NCI-H128 (cell line): ENCODE measurements around the gene DNAJC6.

ENCODE experiments used
- DNase-seq: peaks from one replicate; lab custom pipeline; 2025; ENCODE audit not compliant: unreplicated experiment; lab: John Stamatoyannopoulos, UW

The DNAJC6 gene

DNA sequence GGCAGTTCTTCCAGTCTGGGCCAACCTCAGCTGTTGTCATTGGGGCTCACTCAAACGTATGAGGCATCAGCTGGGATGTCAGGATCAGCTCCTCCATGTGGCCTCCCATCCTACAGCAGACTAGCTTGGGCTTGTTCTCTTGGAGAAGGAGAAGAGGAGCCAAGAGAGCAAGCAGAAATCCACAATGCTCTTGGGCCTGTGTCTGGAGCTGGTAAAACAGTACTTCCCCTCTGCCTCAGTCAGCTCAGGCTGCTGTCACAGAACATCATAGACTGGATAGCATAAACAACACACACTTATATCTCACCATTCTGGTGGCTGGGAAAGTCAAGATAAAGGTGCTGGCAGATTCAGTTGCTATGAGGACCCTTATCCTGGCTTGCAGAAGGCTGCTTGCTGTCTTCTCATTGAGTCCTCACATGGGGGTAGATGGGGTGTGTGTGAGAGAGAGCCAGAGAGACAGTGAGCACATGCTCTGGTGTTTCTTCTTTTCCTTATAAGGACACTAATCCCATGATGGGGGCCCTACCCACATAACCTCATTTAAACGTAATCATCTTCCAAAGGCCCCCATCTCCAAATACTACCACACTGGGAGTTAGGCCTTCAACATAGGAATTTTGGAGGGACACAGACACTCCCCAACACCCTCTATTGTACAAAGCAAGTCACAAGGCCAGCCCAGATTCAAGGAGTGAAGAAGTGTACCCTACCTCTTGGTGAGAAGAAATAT, 16.3 kb upstream of the DNAJC6 start:
- DNase-seq = no peak

DNA sequence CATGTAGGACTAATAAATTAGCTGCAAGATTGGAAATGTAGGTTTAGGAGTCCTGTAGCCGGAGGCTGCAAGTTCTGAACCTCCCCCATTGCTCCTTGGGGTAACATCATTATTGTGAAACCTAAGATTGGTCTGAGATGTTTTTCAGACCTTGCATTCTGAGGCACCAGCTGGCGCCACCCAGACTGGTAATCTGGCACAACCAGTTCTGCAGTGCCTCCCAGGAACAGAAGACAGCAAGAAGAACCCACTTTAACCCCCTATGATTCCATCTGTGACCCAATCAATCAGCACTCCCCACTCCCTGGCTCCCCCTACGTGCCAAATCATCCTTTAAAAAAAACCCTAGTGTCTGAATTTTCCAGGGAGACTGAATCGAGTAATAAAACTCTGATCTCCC, 11.6 kb upstream of the DNAJC6 start:
- DNase-seq = no peak

DNA sequence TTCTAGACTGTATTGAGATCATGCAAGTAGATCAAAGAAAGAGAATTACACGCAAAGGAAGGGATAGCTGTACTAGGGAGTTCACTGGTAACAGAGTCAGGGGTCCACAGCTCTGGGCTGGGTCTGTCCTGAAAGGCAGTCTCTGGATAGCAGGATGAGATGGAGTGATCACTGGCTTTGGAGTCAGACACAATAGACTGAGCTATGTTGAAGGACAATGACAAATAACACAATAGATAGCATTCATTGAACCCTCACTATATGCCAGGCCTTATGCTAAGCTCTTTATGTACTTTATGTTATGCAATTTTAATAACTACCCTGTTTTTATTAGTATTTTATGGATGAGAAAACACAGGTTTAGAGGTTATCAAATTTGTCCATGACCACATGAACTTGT, 10.0 kb upstream of the DNAJC6 start:
- DNase-seq = no peak

DNA sequence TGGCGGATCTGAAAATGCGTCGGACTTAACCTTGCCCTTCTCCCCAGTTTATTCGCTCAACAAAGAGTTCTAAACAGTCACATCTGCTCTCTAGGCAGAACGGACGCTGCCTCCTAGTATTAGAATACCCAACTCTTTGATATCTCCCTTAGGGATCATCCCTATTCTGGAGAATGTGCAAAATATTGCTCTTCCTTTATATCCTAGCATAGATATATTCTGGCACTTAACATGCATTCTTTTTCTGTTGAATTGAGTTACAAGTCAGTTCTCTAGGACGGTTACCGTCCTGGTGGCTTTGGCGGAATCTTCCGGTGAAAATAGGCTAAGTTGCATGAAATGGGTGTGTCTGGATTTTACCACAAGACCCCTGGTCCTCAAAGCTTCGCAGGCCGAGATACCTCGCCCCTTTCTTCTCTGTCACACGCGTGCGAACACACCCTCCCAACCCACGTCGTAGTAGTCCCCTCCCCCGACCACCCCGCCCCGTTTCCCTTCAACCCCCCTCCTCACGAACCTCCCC, 501 bp upstream of the DNAJC6 start:
- no peak for DNase-seq

DNA sequence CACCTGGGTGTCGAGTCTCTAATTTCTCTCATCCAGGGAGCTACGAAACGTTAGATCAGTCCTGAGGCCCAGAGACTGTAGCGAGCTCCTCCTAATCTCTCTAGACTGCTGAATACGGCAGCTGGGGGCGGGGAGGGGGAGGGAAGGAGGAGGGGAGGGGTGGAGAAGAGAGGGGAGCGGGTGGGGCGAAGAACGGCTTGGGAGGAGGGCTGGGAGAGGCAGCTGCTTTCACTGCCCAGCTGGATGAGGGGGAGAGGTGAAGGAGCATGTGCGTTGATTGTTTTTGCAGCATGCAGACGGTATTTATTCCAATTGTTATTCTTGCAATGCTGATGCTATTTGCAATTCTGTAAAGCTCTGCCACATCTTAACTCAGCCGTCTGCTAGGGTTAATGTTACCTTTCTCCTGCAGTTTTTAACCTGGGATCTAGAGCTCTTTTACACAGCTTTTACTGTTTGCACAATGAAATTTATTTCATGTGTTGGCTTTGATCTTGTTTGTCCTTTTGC, 790 bp downstream of the DNAJC6 start:
- DNase-seq = peak; percentile 57

DNA sequence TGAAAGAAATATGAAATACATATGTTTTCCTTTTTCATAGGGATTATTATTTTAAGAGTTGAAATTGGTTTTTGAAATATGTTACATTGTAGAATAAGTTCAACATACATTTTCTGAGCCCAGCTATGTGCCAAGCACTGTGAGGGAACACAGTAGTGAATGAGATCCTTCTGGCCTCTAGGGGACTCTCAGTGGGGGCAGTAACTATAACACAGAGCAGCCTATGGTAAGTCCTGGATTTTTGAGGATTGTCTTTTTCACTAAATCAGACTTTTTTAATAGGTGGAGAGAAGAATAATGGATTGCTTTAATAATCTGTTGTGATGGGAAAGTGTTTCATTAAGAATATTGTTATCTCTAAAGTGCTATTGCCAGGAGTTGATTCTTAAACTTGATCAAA, 2.4 kb downstream of the DNAJC6 start:
- no peak for DNase-seq

DNA sequence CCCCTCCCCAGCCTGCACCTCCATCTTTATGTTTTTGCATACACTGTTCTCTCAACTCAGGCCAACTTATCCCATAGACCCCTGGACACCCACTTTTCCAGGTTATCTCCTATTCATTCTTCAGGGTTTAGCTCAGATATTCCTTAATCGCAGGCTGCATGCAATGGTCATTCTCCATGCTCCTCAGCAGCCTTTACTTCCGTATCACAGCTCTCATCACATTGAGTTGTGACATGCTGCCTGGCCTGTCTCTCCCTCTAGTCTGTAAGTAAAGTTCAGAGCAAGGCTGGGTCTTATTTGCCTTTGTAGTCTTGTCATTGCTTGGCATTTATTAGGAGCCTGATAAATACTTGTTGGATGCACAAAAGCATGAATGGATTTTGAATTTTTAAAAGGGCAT, 6.9 kb downstream of the DNAJC6 start:
- DNase-seq = no peak

DNA sequence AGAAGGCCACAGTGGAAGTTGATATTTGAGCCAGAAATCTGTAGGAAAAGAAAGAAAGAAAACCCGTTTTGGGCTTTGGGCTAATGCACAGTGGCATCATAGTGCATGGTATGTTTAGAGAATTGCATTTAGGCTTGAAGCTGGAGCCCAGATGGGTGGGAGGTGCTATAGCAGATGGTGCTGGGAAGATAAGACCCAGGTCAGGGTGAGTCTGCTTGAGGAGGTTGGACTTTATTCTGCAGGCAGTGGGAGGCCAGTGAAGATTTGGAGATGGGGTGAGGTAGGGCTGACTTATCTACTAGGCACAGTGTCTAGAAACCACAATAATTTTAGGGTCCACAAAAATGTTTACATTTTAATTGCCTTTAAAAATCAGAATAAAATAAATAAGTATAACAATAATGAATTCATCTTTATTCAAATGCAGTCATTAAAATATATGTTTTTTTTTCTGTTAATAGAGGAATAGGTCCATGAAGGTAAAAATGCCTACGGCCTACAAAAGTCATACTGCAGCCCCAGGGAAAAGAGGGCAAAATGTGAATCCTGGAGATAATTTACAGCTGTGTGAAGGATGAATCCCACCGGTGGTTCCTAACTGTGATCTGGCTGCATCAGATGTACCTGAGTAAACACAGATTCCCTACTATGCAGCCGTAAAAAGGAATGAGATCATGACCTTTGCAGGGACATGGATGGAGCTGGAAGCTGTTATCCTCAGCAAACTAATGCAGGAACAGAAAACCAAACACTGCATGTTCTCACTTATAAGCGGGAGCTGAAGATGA, 8.7 kb downstream of the DNAJC6 start:
- DNase-seq = no peak

DNA sequence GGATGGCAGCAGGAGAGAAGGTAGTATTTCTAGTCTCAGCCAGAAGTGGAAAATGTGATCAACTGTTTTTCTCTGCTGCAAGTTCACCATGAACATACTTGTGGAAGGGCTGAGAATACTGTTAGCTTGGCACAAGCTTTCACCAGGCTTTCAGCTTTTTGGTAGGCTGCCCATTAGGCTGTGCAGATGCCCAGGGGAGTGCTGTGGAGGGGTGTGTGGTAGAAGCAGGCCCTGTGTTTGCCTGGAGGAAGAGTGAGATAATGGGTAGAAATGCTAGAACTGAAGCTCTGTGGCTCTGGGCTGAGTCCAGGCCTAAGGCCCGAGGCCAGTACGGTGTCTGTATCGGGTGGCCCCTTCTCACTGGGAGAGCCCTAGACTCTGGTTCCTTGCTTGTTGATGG, 9.8 kb downstream of the DNAJC6 start:
- no peak for DNase-seq

DNA sequence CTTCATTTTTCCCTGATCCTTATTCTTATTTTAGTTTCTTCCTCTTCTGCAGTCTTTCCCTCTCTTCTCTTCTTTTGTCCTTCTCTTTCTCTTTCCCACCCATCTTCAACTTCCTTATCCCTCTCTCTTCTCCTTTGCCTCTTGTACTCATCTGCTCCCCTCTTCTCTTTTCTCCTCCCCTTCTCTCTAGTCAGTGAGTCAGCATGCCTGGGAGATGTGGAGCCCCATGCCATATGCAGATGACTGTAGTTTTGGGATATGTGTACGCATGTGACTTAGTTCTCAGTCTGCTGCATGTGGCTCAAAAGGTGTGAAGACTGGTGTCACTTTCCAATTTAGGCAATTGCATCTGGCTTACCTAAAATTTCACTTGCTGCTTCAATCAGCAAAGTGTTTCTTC, 10.4 kb downstream of the DNAJC6 start:
- DNase-seq = no peak

DNA sequence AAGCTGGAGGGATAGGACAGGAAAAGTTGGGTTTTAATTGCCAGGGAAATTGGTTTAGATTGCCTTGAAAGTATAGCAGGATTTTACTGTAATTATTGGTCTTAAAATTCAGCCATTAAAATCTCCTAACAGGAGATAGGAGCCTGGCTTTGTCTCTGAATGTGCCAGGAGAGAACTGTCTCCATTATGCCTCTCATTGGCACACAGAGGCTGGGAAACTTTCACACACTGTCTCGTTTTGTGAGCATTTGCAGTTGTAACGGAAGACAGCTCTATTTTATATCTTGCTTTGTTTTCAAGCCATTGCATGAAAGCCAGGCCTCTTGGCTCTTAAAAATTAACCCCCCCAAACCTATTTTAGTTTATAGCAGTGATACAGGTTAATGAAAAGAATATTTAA, 12.5 kb downstream of the DNAJC6 start:
- DNase-seq = no peak

DNA sequence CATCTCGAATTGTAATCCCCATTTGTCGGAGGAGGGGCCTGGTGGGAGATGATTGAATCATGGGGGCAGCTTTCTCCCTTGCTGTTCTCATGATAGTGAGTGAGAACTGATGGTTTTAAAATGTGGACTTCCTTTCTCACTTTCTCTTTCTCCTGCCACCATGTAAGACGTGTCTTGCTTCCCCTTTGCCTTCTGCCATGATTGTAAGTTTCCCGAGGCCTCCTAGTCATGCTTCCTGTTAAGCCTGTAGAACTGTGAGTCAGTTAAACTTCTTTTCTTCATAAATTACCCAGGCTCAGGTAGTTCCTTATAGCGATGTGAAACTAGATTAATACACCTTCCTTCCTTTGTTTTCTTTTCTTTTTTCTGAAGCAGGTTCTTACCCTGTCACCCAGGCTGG, 13.9 kb downstream of the DNAJC6 start:
- no peak for DNase-seq

DNA sequence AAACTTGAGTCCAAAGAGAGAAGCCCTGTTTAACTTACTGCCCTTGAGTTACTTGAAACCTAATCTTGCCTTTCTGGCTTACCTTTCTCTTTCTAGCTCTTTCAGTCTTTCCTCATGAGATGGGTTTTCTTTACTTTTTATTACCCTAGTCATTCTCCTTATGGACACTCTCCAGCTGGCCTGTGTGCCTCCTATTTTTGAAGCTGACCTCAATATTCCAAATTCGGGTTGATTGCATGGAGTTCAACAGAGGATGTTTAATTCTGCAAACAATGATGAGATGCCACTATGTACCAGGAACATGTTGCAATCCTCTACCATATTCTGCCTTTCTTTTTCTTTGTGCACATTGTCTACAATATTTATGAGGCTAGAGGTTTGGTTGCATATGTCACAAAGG, 20.7 kb downstream of the DNAJC6 start:
- no peak for DNase-seq

DNA sequence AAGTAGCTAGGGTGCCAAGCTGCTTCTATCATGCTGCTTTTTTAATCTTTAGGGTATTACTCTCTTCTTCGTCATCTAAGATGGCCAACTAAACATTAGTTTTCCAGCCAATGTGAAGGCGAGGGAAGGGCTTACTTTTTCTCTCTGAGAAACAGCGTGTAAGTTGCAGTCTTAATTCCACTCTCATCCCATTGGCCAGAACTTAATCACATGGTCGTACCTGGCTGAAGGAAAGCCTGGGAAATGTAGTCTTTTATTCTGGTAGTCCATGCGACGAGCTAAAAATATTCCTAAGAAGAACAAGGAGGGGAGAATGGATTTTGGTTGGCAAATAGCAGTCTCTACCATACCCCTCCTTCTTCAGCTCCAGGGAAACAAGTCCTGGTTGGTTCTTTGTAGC, 21.5 kb downstream of the DNAJC6 start:
- DNase-seq = no peak

DNA sequence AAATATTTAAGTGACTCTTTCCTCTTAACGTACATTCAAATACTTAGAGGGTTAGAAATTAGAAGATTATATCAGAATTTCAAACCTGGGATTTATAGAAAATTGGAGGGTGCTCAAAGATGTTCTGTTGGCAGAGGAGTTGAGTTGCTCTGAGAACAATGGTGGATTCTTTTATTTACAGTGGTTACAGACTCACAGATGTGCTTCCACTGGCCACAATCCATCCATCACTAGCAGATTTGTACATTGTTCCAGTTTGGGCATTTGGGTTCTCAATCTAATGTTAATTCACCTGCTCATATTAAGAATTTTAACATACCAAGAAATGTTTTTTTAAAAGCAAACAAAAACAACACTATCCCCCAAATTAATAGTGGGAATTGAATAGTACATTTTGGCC, 23.5 kb downstream of the DNAJC6 start:
- DNase-seq = no peak

DNA sequence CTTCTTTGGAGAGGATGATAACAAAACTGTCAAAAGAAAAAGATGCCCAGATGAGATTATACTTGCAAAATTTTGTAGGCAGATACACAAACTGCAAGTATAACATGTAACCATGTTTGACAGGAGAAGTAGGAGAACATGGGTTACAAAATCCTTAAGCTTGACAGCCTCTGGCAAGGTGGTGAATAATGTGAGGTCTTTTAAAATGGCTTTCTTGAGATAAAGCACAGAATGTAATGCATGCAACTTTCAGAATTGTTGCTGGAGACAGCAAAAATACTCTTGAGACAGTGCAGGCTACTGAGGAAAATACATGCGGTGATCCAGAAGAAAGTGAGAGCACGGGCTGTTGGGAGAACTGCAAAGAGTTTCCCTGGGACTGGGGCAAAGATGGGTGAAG, 24.7 kb downstream of the DNAJC6 start:
- DNase-seq = no peak

DNA sequence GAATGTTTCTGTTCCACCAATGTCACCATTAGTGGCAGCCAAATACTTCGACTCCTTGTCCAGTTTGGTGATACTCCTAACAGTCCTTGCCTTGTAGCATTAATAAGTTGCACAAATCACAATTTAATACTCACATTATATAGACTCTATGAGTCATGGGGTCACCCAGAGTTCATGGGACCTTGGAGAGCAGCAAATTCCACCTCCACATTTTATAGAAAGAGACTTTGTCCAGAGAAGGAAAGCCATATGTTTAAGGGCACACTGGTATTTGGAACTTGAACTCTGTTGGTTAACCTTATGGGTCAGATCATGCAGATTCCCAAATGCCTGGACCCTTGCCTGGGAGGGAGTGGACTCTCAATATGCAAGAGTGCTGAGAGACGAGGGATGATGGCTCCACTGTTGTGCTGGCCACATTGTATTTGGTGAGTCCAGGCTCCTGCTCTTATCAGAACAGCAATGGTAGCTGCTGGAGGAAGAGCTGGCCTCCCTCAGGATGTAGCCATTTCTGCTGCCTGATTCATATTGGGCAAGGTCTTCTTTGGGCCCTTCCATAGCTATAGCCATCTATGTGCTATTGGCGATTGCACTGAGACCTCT, 30.6 kb downstream of the DNAJC6 start:
- no peak for DNase-seq

DNA sequence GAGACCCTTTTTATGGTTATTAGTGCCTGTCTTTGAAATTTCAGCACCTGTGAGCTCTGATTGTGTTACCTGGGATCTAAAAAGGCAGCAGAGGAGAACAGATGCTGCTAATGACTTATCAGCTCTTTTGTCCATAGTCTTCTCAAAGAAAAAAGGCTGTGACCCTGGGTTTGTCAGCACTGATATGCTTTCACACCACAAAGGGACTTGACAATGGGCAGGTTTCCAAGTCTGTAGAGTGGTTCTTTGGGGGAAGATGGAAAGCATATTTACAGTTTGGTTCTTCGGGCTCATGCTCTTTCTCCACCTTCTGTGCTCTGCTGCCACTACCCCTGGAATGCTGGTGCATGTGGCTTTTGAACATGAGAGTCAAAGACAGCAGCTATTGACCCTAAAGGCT, 32.0 kb downstream of the DNAJC6 start:
- DNase-seq = peak; percentile 76

DNA sequence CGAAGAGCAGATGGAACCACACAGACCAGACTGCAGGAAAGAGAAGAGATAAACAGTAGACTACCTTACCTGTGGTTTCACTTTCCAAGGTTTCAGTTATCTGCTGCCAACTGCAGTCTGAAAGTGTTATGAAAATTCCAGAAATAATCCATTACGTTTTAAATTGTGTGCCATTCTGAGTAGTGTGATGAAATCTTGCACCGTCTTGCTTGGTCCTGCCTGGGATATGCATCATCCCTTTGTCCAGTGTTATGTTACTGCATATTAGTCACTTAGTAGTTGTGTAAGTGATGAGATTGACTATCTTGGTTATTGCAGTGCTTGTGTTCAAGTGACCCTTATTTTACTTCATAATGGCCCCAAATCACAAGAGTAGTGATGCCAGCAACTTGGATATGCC, 33.9 kb downstream of the DNAJC6 start:
- DNase-seq = no peak

DNA sequence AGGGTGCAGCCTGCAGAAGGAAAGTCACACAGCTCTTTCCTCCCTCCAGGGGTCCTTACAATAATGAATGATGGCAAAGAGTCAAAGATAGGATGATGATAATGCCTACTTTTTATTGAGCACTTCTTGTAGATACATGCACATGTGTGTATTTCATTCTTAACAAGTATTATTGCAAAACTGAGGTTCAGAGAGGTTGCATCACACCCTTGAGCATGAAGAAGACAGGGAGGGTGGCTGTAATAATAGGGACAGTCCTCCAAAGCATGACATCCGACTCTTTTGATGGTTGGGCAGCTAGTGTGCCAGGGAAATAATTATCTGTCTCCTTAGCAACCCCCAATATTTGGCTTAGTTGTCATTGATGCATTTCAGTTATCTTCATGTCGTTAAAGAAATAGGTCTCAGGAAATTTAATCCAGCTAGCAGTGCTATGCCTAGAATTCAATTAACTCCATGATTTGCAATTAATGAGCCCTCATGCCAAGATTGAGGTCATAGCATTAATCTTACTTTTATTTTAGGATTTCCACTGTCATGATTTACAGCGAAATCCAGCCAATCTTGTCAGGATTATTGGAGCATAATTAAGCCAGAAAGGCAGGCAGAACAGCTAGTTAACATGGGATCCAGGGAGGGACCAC, 35.0 kb downstream of the DNAJC6 start:
- no peak for DNase-seq

DNA sequence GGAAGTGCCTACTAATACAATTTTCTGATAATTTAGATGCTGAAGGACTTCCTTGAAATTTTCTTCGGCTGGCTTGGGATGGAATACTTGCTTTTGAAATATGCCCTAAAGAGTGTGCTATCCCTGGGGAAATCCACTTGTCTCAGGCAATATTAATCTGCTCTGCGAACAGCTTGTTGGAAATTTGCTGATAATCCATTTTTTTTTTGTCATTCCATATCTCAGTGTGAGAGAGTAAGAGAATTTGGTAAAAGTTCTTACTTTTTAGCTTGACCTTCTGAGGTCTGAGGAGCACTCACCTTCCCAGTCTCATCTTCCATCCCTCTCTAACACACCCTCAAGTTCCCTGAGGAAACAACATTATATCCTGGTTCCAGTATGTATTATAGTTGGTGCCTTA, 36.8 kb downstream of the DNAJC6 start:
- no peak for DNase-seq
